Loucy (cell line): Measurements from ENCODE around the gene AGAP3.

Source experiments
- H2AFZ ChIP-seq: fragments of 200-600 bp; sonication (generic); 2 replicates; pipeline ENCODE4 v1.6.0; 2016; ENCODE audit warnings: antibody characterized with exemption, mild to moderate bottlenecking, low read length, moderate library complexity
- H3F3A ChIP-seq: fragments of 200-600 bp; 2 replicates; pipeline ENCODE4 v1.6.0; 2016; ENCODE audit warnings: antibody characterized with exemption, low read depth, mild to moderate bottlenecking
- H3K27me3 ChIP-seq: fragments of 200-600 bp; sonication (generic); 2 replicates; pipeline ENCODE4 v1.6.1; 2014; ENCODE audit warnings: low read length, mild to moderate bottlenecking; ENCODE audit not compliant: insufficient read depth, poor library complexity, severe bottlenecking
- H3K36me3 ChIP-seq: fragments of 200-600 bp; sonication (generic); 2 replicates; pipeline ENCODE4 v1.6.1; 2016; ENCODE audit warnings: low read length; ENCODE audit not compliant: insufficient read depth
- H3K4me1 ChIP-seq: fragments of 200-600 bp; sonication (generic); 2 replicates; pipeline ENCODE4 v1.5.1; 2014; ENCODE audit warnings: low read length, mild to moderate bottlenecking; ENCODE audit not compliant: insufficient read depth, poor library complexity, severe bottlenecking
- H3K4me2 ChIP-seq: fragments of 200-600 bp; sonication (generic); 2 replicates; pipeline ENCODE4 v1.6.0; 2014; ENCODE audit warnings: antibody characterized with exemption, low read length, low read depth, mild to moderate bottlenecking; ENCODE audit not compliant: poor library complexity, severe bottlenecking
- H3K4me3 ChIP-seq: fragments of 200-600 bp; sonication (generic); 2 replicates; pipeline ENCODE4 v1.5.1; 2014; ENCODE audit warnings: low read length, mild to moderate bottlenecking, mixed read lengths; ENCODE audit not compliant: poor library complexity, severe bottlenecking
- H3K79me2 ChIP-seq: fragments of 200-600 bp; sonication (generic); 2 replicates; pipeline ENCODE4 v1.6.1; 2014; ENCODE audit warnings: low read length; ENCODE audit not compliant: insufficient read depth
- H3K9ac ChIP-seq: fragments of 200-600 bp; sonication (generic); 2 replicates; pipeline ENCODE4 v1.6.0; 2014; ENCODE audit warnings: mild to moderate bottlenecking, low read depth, low read length, moderate library complexity; ENCODE audit not compliant: poor library complexity, severe bottlenecking
- H3K9me2 ChIP-seq: fragments of 200-600 bp; sonication (generic); replicated peaks from 2 replicates; pipeline ENCODE4 v1.6.1; 2016; ENCODE audit warnings: low read depth, low read length, mixed read lengths
- H3K9me3 ChIP-seq: fragments of 200-600 bp; sonication (generic); 2 replicates; pipeline ENCODE4 v1.6.1; 2014; ENCODE audit warnings: mild to moderate bottlenecking, antibody characterized with exemption, low read length, low read depth; ENCODE audit not compliant: insufficient read depth
- H4K20me1 ChIP-seq: fragments of 200-600 bp; sonication (generic); 2 replicates; pipeline ENCODE4 v1.6.0; 2014; ENCODE audit warnings: antibody characterized with exemption, low read length, mild to moderate bottlenecking; ENCODE audit not compliant: insufficient read depth, poor library complexity, severe bottlenecking
- CTCF ChIP-seq: fragments of 200-600 bp; sonication (generic); conservative IDR thresholded peaks from 2 replicates; pipeline ENCODE4 v1.5.1; 2014; ENCODE audit warnings: mild to moderate bottlenecking, antibody characterized with exemption, low read length
- EZH2phosphoT487 ChIP-seq: fragments of 200-600 bp; IDR thresholded peaks from 2 replicates; pipeline ENCODE4 v1.6.1; 2018; ENCODE audit warnings: antibody characterized with exemption, mild to moderate bottlenecking, moderate library complexity, borderline replicate concordance

The AGAP3 gene

GRCh38 chr7:151128144-151128543 lies 41.9 kb downstream of the AGAP3 start:
- Histone ChIP-seq H3K36me3 (peaks cover 41% of the 10 kb centered on the region; the same call in 1 of the 2 replicates), H3K4me2 (no peak overlapping the region), H3K79me2 (no peaks in the 10 kb centered on the region), H3K9ac (no peak overlapping the region), H4K20me1 (no peaks in the 10 kb centered on the region), H3K4me1 (no peaks in the 10 kb centered on the region), H3F3A (no peaks in the 10 kb centered on the region), H3K9me2 (no peaks in the 10 kb centered on the region), H3K9me3 (no peaks in the 10 kb centered on the region), H3K4me3 (no peak overlapping the region), H2AFZ (no peak overlapping the region), H3K27me3 (no peaks in the 10 kb centered on the region)
- TF ChIP-seq EZH2phosphoT487 (no peak), CTCF (no peak)

- no peak overlapping the region for H3K9ac ChIP-seq
- H3K9me3 ChIP-seq = no peaks in the 10 kb centered on the region
- no peak overlapping the region for H2AFZ ChIP-seq
- H4K20me1 ChIP-seq = no peaks in the 10 kb centered on the region
- no peaks in the 10 kb centered on the region for H3K9me2 ChIP-seq
- H3K27me3 ChIP-seq = no peaks in the 10 kb centered on the region
- no peak overlapping the region for H3K4me3 ChIP-seq
- TF ChIP-seq CTCF (no peak), EZH2phosphoT487 (no peak)
- no peak overlapping the region for H3K4me2 ChIP-seq
- H3K36me3 ChIP-seq = peaks cover 38% of the 10 kb centered on the region; the same call in 1 of the 2 replicates
- no peaks in the 10 kb centered on the region for H3K79me2 ChIP-seq
- no peaks in the 10 kb centered on the region for H3K4me1 ChIP-seq
- no peaks in the 10 kb centered on the region for H3F3A ChIP-seq
Measured at GRCh38 chr7:151128716-151129115, 42.4 kb downstream of the AGAP3 start.

GRCh38 chr7:151129117-151129959 lies 43.1 kb downstream of the AGAP3 start:
- no peaks in the 10 kb centered on the region for H3F3A ChIP-seq
- H3K9me2 ChIP-seq = no peaks in the 10 kb centered on the region
- no peak overlapping the region for H3K4me3 ChIP-seq
- H3K4me2 ChIP-seq = no peak overlapping the region
- no peaks in the 10 kb centered on the region for H3K4me1 ChIP-seq
- no peaks in the 10 kb centered on the region for H3K9me3 ChIP-seq
- TF ChIP-seq CTCF (no peak), EZH2phosphoT487 (no peak)
- H3K27me3 ChIP-seq = no peaks in the 10 kb centered on the region
- H3K36me3 ChIP-seq = peaks cover 43% of the 10 kb centered on the region; the same call in 1 of the 2 replicates
- no peaks in the 10 kb centered on the region for H4K20me1 ChIP-seq
- no peak overlapping the region for H2AFZ ChIP-seq
- no peak overlapping the region for H3K9ac ChIP-seq
- no peaks in the 10 kb centered on the region for H3K79me2 ChIP-seq
